CD1c-positive myeloid dendritic cell (primary cell): ENCODE measurements around the gene LMO7.
"Not testable (repeated sequence)": the region's sequence is repeated elsewhere in the genome, so short reads cannot be mapped to it uniquely, and the experiment has no call there.

Source experiments
- DNase-seq: peaks from one replicate; pipeline ENCODE4 v3.0.0-alpha.2; 2016; ENCODE audit errors: extremely low spot score

LMO7 gene

GRCh38 chr13:75771818-75772217 is 135.7 kb downstream of the LMO7 start:
- no peak for DNase-seq

- no peak for DNase-seq
These were observed 138.0 kb downstream of the LMO7 start for GRCh38 chr13:75774176-75774575.

- no peak for DNase-seq
These were observed 140.4 kb downstream of the LMO7 start for GRCh38 chr13:75776550-75776949.

- DNase-seq: no peak
These were observed 143.3 kb downstream of the LMO7 start for GRCh38 chr13:75779393-75779792.

- not testable (repeated sequence) for DNase-seq
These were observed 144.0 kb downstream of the LMO7 start for GRCh38 chr13:75780103-75780502.

GRCh38 chr13:75782985-75783384 is 146.9 kb downstream of the LMO7 start:
- DNase-seq: no peak

- DNase-seq: no peak
These were observed 147.9 kb downstream of the LMO7 start for GRCh38 chr13:75784003-75784402.

GRCh38 chr13:75785130-75785529 is 149.0 kb downstream of the LMO7 start:
- DNase-seq: no peak

GRCh38 chr13:75787249-75787928 is 151.3 kb downstream of the LMO7 start:
- no peak for DNase-seq

GRCh38 chr13:75788481-75788981 is 152.4 kb downstream of the LMO7 start:
- no peak for DNase-seq

GRCh38 chr13:75789451-75790197 is 153.5 kb downstream of the LMO7 start:
- no peak for DNase-seq

- DNase-seq: no peak
These were observed 154.3 kb downstream of the LMO7 start for GRCh38 chr13:75790198-75790970.

- no peak for DNase-seq
These were observed 156.5 kb downstream of the LMO7 start for GRCh38 chr13:75792526-75793187.

GRCh38 chr13:75793188-75793567 is 157.0 kb downstream of the LMO7 start:
- not testable (repeated sequence) for DNase-seq

- DNase-seq: no peak
These were observed 158.5 kb downstream of the LMO7 start for GRCh38 chr13:75794663-75795062.

GRCh38 chr13:75795274-75795673 is 159.1 kb downstream of the LMO7 start:
- no peak for DNase-seq

GRCh38 chr13:75796825-75797224 is 160.7 kb downstream of the LMO7 start:
- DNase-seq: no peak

- DNase-seq: no peak
These were observed 161.1 kb downstream of the LMO7 start for GRCh38 chr13:75797239-75797638.

- no peak for DNase-seq
These were observed 161.6 kb downstream of the LMO7 start for GRCh38 chr13:75797719-75798118.

GRCh38 chr13:75798353-75799255 is 162.5 kb downstream of the LMO7 start:
- DNase-seq: no peak

- no peak for DNase-seq
These were observed 164.4 kb downstream of the LMO7 start for GRCh38 chr13:75800545-75800944.
